ENCODE data around the gene THSD7B.

DNA sequence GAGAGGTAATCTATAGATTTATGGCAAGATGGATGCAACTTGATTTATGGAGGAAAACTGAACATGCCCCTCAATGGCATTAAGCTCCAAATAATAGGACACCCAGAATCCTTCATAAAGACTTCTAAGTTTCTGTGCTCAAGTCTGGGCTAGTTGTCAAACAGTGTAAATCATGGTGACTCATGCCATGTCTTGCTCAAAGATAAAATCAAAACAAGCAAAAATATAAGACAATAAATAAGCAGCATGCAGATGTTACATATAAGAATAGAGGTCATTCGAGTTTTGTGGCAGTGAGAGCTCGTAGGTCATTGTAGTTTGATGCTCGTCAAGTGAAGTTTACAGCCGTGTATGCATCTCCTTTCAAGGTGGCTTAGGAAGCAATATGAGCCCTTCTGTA lies 403.2 kb downstream of the THSD7B start:
- TF ChIP-seq POLR2A (IDR thresholded peaks at IDR 0.05) = no peak
- TF ChIP-seq, protein P1, sequence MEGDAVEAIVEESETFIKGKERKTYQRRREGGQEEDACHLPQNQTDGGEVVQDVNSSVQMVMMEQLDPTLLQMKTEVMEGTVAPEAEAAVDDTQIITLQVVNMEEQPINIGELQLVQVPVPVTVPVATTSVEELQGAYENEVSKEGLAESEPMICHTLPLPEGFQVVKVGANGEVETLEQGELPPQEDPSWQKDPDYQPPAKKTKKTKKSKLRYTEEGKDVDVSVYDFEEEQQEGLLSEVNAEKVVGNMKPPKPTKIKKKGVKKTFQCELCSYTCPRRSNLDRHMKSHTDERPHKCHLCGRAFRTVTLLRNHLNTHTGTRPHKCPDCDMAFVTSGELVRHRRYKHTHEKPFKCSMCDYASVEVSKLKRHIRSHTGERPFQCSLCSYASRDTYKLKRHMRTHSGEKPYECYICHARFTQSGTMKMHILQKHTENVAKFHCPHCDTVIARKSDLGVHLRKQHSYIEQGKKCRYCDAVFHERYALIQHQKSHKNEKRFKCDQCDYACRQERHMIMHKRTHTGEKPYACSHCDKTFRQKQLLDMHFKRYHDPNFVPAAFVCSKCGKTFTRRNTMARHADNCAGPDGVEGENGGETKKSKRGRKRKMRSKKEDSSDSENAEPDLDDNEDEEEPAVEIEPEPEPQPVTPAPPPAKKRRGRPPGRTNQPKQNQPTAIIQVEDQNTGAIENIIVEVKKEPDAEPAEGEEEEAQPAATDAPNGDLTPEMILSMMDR (IDR thresholded peaks at IDR 0.05) = no peak
